Panc1 (cell line): ENCODE measurements around the gene RHOA. TPM values are rescaled to one million over a fixed set of nuclear protein-coding genes. Genes with fewer than 3 reads are reported as not detected.

Experiments used
- ATAC-seq: fragments of 200-7000 bp; cut with Tn5 transposase; 2 replicates; pipeline ENCODE4 v1.9.1; 2020; ENCODE audit warnings: mild to moderate bottlenecking, moderate library complexity
- BruUV-seq: library from RNA; stranded (reverse); fragments of 400-500 nt; replicated peaks from 2 replicates; lab custom pipeline; 2021; lab: Mats Ljungman, UMichigan
- CTCF ChIA-PET: fragments of 300-600 bp; sonication (Branson Sonifier 250); formaldehyde crosslinking; loops from one replicate; lab custom pipeline; 2022; ENCODE audit warnings: antibody characterized with exemption; lab: Charles Lee
- POLR2A ChIA-PET: fragments of 300-600 bp; sonication (Branson Sonifier 250); formaldehyde crosslinking; loops from one replicate; lab custom pipeline; 2022; ENCODE audit warnings: antibody characterized with exemption; lab: Charles Lee
- DNase-seq: peaks from one replicate; pipeline ENCODE4 v3.0.0-alpha.2; 2010; ENCODE audit warnings: low read depth, low spot score
- H3K27ac ChIP-seq: 2 replicates; pipeline ENCODE4 v1.5.1; 2011; ENCODE audit warnings: mild to moderate bottlenecking, low read length, inconsistent platforms
- H3K27me3 ChIP-seq: fragments of 200-500 bp; sonication (Bioruptor generic); 2 replicates; pipeline ENCODE4 v1.6.0; 2014; ENCODE audit warnings: low read length, inconsistent platforms; ENCODE audit not compliant: control insufficient read depth, insufficient read depth
- H3K36me3 ChIP-seq: fragments of 200-500 bp; sonication (Bioruptor generic); 2 replicates; pipeline ENCODE4 v1.5.1; 2014; ENCODE audit warnings: inconsistent platforms, mild to moderate bottlenecking, low read length, moderate library complexity; ENCODE audit not compliant: control insufficient read depth, insufficient read depth
- H3K4me1 ChIP-seq: 2 replicates; pipeline ENCODE4 v1.5.1; 2011; ENCODE audit warnings: inconsistent platforms, mild to moderate bottlenecking, low read length, moderate library complexity; ENCODE audit not compliant: control insufficient read depth, insufficient read depth
- H3K4me3 ChIP-seq, 2 experiments: 2 replicates each; pipeline ENCODE4 v1.5.1; 2011 to 2012; ENCODE audit warnings: low read depth in 2 of 2, low read length in 2 of 2, mild to moderate bottlenecking in 2 of 2, inconsistent platforms in 1 of 2, moderate library complexity in 1 of 2
- H3K9me3 ChIP-seq: fragments of 200-500 bp; sonication (Bioruptor generic); 2 replicates; pipeline ENCODE4 v1.5.1; 2014; ENCODE audit warnings: low read depth, mild to moderate bottlenecking, inconsistent platforms, low read length, moderate library complexity; ENCODE audit not compliant: control insufficient read depth, insufficient read depth
- POLR2AphosphoS5 ChIP-seq: IDR thresholded peaks from 2 replicates; pipeline ENCODE4 v1.6.1; 2012; ENCODE audit warnings: mild to moderate bottlenecking, low read depth, low read length, moderate library complexity
- REST ChIP-seq, 2 experiments: IDR thresholded peaks; 2 replicates each; pipeline ENCODE4 v1.6.1; 2011 to 2012; ENCODE audit warnings: low read depth in 2 of 2, control low read depth in 1 of 2, low read length in 1 of 2, mild to moderate bottlenecking in 1 of 2, moderate library complexity in 1 of 2; ENCODE audit not compliant: insufficient read depth in 1 of 2
- SIN3A ChIP-seq: IDR thresholded peaks from 2 replicates; pipeline ENCODE4 v1.6.1; 2012; ENCODE audit warnings: low read depth, mild to moderate bottlenecking, low read length, moderate library complexity, borderline replicate concordance; ENCODE audit not compliant: insufficient read depth
- TCF7L2 ChIP-seq: IDR thresholded peaks from 2 replicates; pipeline ENCODE4 v1.6.1; 2011; ENCODE audit warnings: mild to moderate bottlenecking, low read depth, low read length, inconsistent platforms
- in situ Hi-C: cut with HindIII; loops from 2 replicates; pipeline ENCODE4 v1.10.0; 2016; ENCODE audit warnings: low sequenced_read_pairs, low pct_unique_long_range_greater_than_20kb
- intact Hi-C: fragments of 100-400 bp; cut with micrococcal nuclease; formaldehyde crosslinking; loops from one replicate; pipeline ENCODE4 v1.10.0; 2022; ENCODE audit not compliant: unreplicated experiment
- total RNA-seq: library from RNA; stranded (reverse); gene quantifications from one replicate; pipeline ENCODE4 v1.2.1, GENCODE V29; 2021; ENCODE audit not compliant: unreplicated experiment
- TF ChIP-seq, protein P1 (sequence below): fragments of 450-650 bp; IDR thresholded peaks from 2 replicates; pipeline ENCODE4 v1.5.1; 2017; ENCODE audit warnings: mild to moderate bottlenecking

The RHOA gene
- total RNA-seq, 1 experiment from 2014 or later = 296 TPM

DNA sequence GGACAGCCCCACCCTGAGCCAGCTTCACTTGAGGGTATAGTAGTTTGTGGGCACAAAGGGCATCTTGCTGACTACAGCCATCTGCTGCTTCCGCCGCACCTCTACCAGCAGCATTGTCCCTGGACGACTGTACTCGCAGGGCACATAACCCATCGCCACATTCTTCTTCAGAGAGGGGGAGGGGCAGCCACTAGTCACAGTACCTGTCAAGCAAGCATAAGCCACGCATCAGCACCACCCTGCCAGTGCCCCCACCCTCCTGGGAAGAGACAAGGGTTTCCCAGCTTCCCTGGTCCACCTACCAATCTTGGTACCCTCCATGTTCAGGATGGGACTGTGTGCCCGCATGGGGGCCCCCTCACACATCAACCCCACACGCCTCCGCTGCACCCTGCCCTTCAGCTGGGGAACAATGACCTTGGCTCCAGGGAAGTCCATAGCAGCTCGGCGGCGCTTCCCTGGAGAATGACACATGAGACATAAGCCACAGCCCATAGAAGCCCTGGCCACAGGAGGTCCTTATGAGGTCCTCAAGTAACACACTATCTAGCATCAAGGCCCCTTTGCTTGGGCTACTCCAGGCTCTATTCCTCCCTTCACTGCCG is 5.8 kb upstream of the RHOA start:
- DNase-seq (no peak), ATAC-seq (no peak)
- no peak; the same call in 1 of the 2 replicates for TF ChIP-seq POLR2AphosphoS5
- no peak for TF ChIP-seq TCF7L2
- TF ChIP-seq, protein P1, sequence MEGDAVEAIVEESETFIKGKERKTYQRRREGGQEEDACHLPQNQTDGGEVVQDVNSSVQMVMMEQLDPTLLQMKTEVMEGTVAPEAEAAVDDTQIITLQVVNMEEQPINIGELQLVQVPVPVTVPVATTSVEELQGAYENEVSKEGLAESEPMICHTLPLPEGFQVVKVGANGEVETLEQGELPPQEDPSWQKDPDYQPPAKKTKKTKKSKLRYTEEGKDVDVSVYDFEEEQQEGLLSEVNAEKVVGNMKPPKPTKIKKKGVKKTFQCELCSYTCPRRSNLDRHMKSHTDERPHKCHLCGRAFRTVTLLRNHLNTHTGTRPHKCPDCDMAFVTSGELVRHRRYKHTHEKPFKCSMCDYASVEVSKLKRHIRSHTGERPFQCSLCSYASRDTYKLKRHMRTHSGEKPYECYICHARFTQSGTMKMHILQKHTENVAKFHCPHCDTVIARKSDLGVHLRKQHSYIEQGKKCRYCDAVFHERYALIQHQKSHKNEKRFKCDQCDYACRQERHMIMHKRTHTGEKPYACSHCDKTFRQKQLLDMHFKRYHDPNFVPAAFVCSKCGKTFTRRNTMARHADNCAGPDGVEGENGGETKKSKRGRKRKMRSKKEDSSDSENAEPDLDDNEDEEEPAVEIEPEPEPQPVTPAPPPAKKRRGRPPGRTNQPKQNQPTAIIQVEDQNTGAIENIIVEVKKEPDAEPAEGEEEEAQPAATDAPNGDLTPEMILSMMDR = no peak
- TF ChIP-seq SIN3A = no peak
- no peak for TF ChIP-seq REST (IDR thresholded peaks at IDR 0.05; ENCODE audit: insufficient read depth in 1 of 2, low read depth in 2 of 2, low read length in 1 of 2)
- Histone ChIP-seq H3K36me3 (peaks cover under 1% of the 10 kb centered on the region; the same call in 1 of the 2 replicates), H3K27me3 (no peaks in the 10 kb centered on the region), H3K4me3 (no peak overlapping the region), H3K27ac (no peak overlapping the region), H3K4me1 (peaks cover 8% of the 10 kb centered on the region), H3K9me3 (no peaks in the 10 kb centered on the region)
- ChIA-PET CTCF (no interaction called here), POLR2A (no interaction called here)
- in situ Hi-C loops = no loop called here
- intact Hi-C loops = no loop called here
- no TSS peak for BruUV-seq

- no peak for DNase-seq
- H3K4me3 ChIP-seq = no peak overlapping the region
- H3K27ac ChIP-seq = no peak overlapping the region
- TF ChIP-seq, protein P1 = no peak
- TF ChIP-seq TCF7L2 (no peak), POLR2AphosphoS5 (no peak), SIN3A (no peak), REST (IDR thresholded peaks at IDR 0.05; ENCODE audit: insufficient read depth in 1 of 2, low read depth in 2 of 2, low read length in 1 of 2) (no peak)
- intact Hi-C loops = no loop called here
- in situ Hi-C loops = no loop called here
- peaks cover 8% of the 10 kb centered on the region for H3K4me1 ChIP-seq
- H3K27me3 ChIP-seq = no peaks in the 10 kb centered on the region
- no peak for ATAC-seq
- BruUV-seq = no TSS peak
- ChIA-PET CTCF (interaction anchor here (0.6 kb wide), 1 partner anchor 32 kb away, joined by 3 read pairs; no protein-coding TSS in a partner anchor), POLR2A (no interaction called here)
- H3K36me3 ChIP-seq = peaks cover 3% of the 10 kb centered on the region; the same call in 1 of the 2 replicates
- H3K9me3 ChIP-seq = no peaks in the 10 kb centered on the region
Observed at GRCh38 chr3:49416867-49417266, 5.1 kb upstream of the RHOA start.
